ENCODE results near the gene USP32.

DNA sequence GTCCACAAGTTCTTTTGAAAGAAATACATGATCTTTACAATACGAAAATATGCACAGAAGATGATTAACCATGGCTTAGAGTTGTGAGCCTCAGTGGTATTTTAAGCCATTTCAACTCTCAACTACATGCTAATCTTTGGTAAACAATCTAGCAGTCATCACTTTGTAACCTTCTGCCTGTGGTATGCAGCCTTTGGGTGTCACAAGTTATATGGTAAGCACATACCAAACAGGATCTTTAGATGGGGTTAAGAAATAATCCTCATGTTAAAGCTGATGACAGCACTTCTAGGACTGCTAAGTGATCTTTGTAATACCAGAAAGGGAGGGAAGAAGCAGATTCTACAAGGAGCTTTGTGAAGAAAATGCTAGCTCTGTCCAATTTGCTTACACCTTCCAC is 167.9 kb downstream of the USP32 start:
- TF ChIP-seq, protein P1, sequence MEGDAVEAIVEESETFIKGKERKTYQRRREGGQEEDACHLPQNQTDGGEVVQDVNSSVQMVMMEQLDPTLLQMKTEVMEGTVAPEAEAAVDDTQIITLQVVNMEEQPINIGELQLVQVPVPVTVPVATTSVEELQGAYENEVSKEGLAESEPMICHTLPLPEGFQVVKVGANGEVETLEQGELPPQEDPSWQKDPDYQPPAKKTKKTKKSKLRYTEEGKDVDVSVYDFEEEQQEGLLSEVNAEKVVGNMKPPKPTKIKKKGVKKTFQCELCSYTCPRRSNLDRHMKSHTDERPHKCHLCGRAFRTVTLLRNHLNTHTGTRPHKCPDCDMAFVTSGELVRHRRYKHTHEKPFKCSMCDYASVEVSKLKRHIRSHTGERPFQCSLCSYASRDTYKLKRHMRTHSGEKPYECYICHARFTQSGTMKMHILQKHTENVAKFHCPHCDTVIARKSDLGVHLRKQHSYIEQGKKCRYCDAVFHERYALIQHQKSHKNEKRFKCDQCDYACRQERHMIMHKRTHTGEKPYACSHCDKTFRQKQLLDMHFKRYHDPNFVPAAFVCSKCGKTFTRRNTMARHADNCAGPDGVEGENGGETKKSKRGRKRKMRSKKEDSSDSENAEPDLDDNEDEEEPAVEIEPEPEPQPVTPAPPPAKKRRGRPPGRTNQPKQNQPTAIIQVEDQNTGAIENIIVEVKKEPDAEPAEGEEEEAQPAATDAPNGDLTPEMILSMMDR (IDR thresholded peaks at IDR 0.05): no peak
- TF ChIP-seq EP300 (IDR thresholded peaks at IDR 0.05; ENCODE audit: low read depth): no peak
